EH (cell line): ENCODE data around the gene TMED9.
"Not testable (repeated sequence)": the region's sequence is repeated elsewhere in the genome, so short reads cannot be mapped to it uniquely, and the experiment has no call there.

Source experiments
- DNase-seq: peaks from one replicate; pipeline ENCODE4 v3.0.0-alpha.2; 2015; ENCODE audit warnings: low read depth

Gene TMED9

DNA sequence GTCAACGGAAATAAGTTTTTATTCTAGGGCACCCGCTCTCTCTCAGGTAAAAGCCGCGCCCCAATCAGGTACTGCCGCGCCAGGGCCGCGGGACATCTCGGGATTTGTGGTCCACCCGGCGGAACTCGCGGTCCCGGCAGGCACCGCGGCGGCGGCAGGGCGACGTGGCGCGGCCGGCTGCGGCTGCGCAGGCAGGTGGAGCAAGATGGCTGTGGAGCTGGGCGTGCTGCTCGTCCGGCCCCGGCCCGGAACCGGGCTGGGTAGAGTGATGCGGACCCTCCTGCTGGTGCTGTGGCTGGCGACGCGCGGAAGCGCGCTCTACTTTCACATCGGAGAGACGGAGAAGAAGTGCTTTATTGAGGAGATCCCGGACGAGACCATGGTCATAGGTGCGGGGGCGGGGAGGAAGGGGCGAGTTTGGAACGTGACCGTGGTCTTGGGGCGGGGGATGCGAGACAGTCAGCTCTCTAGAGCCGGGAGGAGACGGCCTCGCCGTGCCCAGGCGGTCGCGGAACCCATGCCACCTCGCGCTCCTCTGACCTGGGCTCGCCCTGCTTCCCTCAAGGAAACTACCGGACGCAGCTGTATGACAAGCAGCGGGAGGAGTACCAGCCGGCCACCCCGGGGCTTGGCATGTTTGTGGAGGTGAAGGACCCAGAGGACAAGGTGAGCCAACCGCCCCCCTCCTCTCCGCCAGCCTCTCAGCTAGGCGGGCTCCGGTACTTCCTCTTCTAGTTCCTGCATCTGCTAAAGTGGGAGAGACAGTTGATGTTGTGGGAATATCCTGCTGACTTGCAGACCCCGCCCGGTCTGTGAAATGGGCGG, at the start of gene TMED9:
Gene TMED9 (plus strand): TSS at position 194 of the 825 bp plus-strand sequence. CDS start 12 bp downstream, at position 206.
- DNase-seq: peak; percentile 87

- DNase-seq: no peak
Measured at GRCh38 chr5:177542816-177543465, 49.1 kb upstream of the TMED9 start.

DNA sequence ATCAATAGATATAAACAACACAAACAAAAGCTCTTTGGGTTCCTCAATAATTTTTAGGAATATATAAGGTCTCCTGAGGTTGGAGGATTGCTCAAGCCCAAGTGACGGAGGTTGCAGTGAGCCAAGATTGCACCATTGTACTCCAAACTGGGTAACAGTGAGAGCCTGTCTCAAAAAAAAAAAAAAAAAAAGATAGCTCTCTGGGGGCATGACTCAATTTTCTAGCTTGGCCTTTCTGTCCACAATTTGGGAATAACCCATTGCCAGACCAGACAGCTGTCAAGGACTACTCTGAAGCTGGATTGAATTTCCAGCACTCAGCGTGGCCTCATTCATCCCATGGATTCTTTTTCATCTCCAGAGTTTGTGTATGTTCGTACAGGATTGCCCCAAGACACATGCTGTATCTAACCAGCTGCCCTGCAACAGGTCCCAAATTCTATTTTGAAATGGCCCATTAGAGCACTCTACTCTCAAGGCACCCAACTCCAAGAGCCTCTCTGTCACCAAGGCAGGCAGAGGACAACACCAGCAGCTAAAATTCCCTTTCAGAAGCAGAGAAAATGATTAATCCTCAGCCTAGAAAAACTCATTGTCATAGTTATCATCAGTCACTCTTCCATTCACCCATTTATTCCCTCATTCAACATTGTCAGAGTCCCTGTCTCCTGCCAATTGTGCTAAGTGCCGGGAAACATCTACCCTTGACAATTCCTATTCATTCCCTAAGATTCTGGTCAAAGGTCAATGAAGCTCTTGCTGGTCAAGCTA, 46.3 kb upstream of the TMED9 start:
- DNase-seq: peak; percentile 81

- peak; percentile 99 for DNase-seq
Measured at GRCh38 chr5:177546258-177546741, 45.7 kb upstream of the TMED9 start.

GRCh38 chr5:177547736-177548135, 44.3 kb upstream of the TMED9 start:
- no peak for DNase-seq

- no peak for DNase-seq
Measured at GRCh38 chr5:177548495-177548894, 43.5 kb upstream of the TMED9 start.

- DNase-seq: no peak
Measured at GRCh38 chr5:177550122-177550521, 41.9 kb upstream of the TMED9 start.

- DNase-seq: peak; percentile 54
Measured at GRCh38 chr5:177552839-177553455, 39.1 kb upstream of the TMED9 start.

GRCh38 chr5:177553671-177554429, 38.2 kb upstream of the TMED9 start:
- DNase-seq: peak; percentile 26

DNA sequence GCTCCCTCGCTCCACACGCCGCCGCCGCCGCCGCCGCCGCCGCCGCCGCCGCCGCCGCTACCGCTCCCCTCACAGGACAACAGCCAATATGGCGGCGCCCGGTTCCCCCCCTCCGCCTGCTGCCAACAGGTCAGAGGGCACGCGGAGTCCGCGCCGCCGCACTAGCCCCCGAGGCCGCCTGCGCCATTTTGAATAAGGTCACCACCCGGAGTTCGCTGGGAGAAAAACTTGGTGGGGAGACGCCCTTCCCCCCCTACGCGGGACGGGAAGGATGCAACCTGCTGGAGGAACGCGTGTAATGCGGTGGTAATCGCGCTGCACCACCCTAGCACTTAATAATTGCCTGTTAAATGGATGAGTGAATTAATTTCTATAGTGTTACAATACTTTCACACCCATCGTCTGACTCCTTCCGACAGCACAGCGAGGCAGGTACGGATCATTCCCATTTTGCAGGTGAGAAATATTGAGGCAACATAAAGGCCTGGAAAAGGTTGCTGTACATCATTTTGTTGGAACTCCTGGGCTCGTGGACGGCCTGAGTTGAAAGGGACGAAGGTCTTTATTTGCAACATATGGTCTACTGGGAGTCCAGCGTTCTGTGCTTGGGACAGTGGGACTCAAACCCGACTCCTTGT, 37.4 kb upstream of the TMED9 start, which contains the start of gene FAM193B:
Gene FAM193B (minus strand): TSS at position 90 of the 638 bp plus-strand sequence. CDS start 105 bp downstream, outside the sequence.
- DNase-seq: peak; percentile 89

GRCh38 chr5:177555228-177555627, 36.8 kb upstream of the TMED9 start:
- DNase-seq: no peak

DNA sequence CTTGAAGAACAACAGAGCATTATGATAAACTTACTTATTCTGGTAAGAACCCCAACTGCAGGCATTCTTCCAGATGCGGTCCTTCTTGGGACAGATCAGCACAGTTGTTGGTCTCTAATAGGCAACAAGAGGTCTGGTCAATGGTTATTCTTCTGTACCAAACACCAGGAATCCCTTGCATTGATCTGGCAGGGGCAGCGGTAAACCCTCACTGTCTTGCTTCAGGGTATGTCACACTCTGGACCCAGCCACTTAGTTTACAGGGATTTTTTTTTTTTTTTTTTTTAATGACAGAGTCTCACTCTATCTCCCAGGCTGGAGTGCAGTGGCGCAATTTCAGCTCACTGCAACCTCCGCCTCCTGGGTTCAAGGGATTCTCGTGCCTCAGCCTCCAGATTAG, 36.3 kb upstream of the TMED9 start:
- DNase-seq: no peak

GRCh38 chr5:177557041-177557647, 34.9 kb upstream of the TMED9 start:
- DNase-seq: peak; percentile 71

GRCh38 chr5:177557796-177558195, 34.2 kb upstream of the TMED9 start:
- DNase-seq: no peak

GRCh38 chr5:177559446-177559941, 32.5 kb upstream of the TMED9 start:
- DNase-seq: not testable (repeated sequence)

GRCh38 chr5:177565046-177565445, 27.0 kb upstream of the TMED9 start:
- no peak for DNase-seq

- DNase-seq: no peak
Measured at GRCh38 chr5:177568326-177568725, 23.7 kb upstream of the TMED9 start.

DNA sequence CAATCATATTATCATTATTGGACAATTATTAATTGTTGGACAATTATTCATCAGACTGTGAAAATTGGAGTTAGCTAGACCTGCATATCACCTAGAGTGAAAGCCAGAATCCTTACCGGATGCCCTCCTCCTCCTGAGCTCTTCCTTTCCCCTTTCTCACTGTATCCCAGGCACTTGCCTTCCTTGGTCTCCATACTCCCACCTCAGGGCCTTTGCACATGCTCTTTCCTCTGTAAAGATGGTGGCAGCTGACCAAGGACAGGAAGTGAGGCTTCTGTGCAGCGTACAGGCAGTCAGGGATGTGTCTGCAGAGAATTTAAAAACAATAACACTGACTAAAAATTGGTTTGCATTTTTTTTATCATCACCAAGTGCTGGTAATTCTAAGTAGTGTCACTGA, 22.1 kb upstream of the TMED9 start:
- DNase-seq: no peak

GRCh38 chr5:177575488-177575887, 16.5 kb upstream of the TMED9 start:
- DNase-seq: no peak

DNA sequence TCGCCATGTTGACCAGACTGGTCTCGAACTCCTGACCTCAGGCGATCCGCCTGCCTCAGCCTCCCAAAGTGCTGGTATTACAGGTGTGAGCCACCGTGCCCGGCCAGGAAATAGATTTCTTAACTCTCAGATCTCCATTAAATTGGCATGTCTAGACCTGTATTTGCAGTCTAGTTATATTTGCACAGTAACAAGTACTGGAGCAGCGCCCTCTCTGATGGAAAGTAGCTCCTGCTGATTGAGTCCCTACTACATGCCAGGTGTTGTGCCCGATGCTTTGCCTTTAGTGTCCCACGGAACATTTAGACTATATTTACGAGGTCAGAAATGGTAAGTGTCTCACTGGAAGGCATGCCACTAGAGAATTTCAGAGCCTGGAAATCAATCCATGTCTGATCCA, 15.8 kb upstream of the TMED9 start:
- no peak for DNase-seq
